HepG2 (cell line): ENCODE measurements around the gene SMC1B. TPM values are rescaled to one million over a fixed set of nuclear protein-coding genes. Genes with fewer than 3 reads are reported as not detected.

Source experiments
- ATF7-NPFF ChIP-seq: sonication (generic); formaldehyde crosslinking; IDR thresholded peaks from 2 replicates; pipeline ENCODE4 v1.8.1; 2023; ENCODE audit warnings: mild to moderate bottlenecking, low read depth, missing genetic modification reagents, moderate library complexity
- EEA1 ChIP-seq: sonication (generic); formaldehyde crosslinking; IDR thresholded peaks from 2 replicates; pipeline ENCODE4 v1.5.1; 2020; ENCODE audit warnings: mild to moderate bottlenecking, missing genetic modification reagents, borderline replicate concordance
- FOXO1 ChIP-seq: sonication (generic); formaldehyde crosslinking; IDR thresholded peaks from 2 replicates; pipeline ENCODE4 v1.4.0; 2020; ENCODE audit warnings: missing genetic modification reagents
- FOXO4 ChIP-seq: sonication (generic); formaldehyde crosslinking; conservative IDR thresholded peaks from 2 replicates; pipeline ENCODE4 v1.8.1; 2023; ENCODE audit warnings: missing genetic modification reagents
- KLF16 ChIP-seq, 2 experiments: sonication (generic) in 1 of 2; formaldehyde crosslinking in 1 of 2; IDR thresholded peaks; 2 replicates each; pipeline versions ENCODE4 v1.6.1 to v1.8.0; 2016 to 2023; ENCODE audit warnings: missing genetic modification reagents in 2 of 2, missing compliant biosample characterization in 1 of 2
- PAX8 ChIP-seq: sonication (generic); formaldehyde crosslinking; IDR thresholded peaks from 2 replicates; pipeline ENCODE4 v1.8.0; 2022; ENCODE audit warnings: mild to moderate bottlenecking, missing genetic modification reagents, borderline replicate concordance
- SRF ChIP-seq: IDR thresholded peaks from 2 replicates; pipeline ENCODE4 v1.6.1; 2011; ENCODE audit warnings: mild to moderate bottlenecking, low read depth, low read length, moderate library complexity
- TFE3 ChIP-seq: IDR thresholded peaks from 2 replicates; pipeline ENCODE4 v1.6.1; 2016
- THYN1 ChIP-seq: sonication (generic); formaldehyde crosslinking; IDR thresholded peaks from 2 replicates; pipeline ENCODE4 v1.8.1; 2023; ENCODE audit warnings: low read depth, mild to moderate bottlenecking, moderate library complexity, missing genetic modification reagents, borderline replicate concordance
- U2AF2 ChIP-seq: fragments of 200-400 bp; formaldehyde crosslinking; IDR thresholded peaks from 2 replicates; pipeline ENCODE4 v1.6.1; 2017; ENCODE audit warnings: low read depth, mild to moderate bottlenecking, low read length
- YEATS4 ChIP-seq: sonication (generic); formaldehyde crosslinking; IDR thresholded peaks from 2 replicates; pipeline ENCODE4 v1.4.0; 2020; ENCODE audit warnings: missing genetic modification reagents, borderline replicate concordance
- ZBTB14 ChIP-seq: sonication (generic); formaldehyde crosslinking; IDR thresholded peaks from 2 replicates; pipeline ENCODE4 v1.4.0; 2020; ENCODE audit warnings: missing genetic modification reagents
- ZBTB38 ChIP-seq: sonication (generic); formaldehyde crosslinking; IDR thresholded peaks from 2 replicates; pipeline ENCODE4 v1.5.1; 2020; ENCODE audit warnings: mild to moderate bottlenecking, missing genetic modification reagents
- ZKSCAN5 ChIP-seq: sonication (generic); formaldehyde crosslinking; IDR thresholded peaks from 2 replicates; pipeline ENCODE4 v1.5.1; 2020; ENCODE audit warnings: mild to moderate bottlenecking, missing genetic modification reagents
- ZNF143 ChIP-seq: sonication (generic); formaldehyde crosslinking; IDR thresholded peaks from 2 replicates; pipeline ENCODE4 v1.4.0; 2020; ENCODE audit warnings: missing genetic modification reagents
- ZNF570 ChIP-seq: sonication (generic); formaldehyde crosslinking; IDR thresholded peaks from 2 replicates; pipeline ENCODE4 v1.4.0; 2020; ENCODE audit warnings: mild to moderate bottlenecking, missing genetic modification reagents, borderline replicate concordance
- ZNF614 ChIP-seq: IDR thresholded peaks from 2 replicates; pipeline ENCODE4 v1.6.1; 2018; ENCODE audit warnings: missing biosample characterization, missing genetic modification reagents, inconsistent platforms, borderline replicate concordance
- polyA plus RNA-seq, 8 experiments: library from polyadenylated mRNA; depleted of rRNA in 3 of 8; stranded (reverse) in 7 of 8; unstranded in 1 of 8; fragments of >200 nt; fragmentation: Illumina TruSeq in 4 of 8; extraction: Trizol in 4 of 8; gene quantifications; 2 replicates each; pipeline versions ENCODE4 v1.2.1 to v1.2.3, GENCODE V29; 2011 to 2016; ENCODE audit warnings: low read depth in 4 of 8, missing spikeins in 1 of 8, mixed read lengths in 1 of 8; ENCODE audit not compliant: insufficient read depth in 1 of 8
- total RNA-seq, 5 experiments: library from RNA; depleted of rRNA; stranded (reverse); fragments of >200 nt; fragmentation: Illumina TruSeq; extraction: Trizol; gene quantifications; 2 replicates each; pipeline ENCODE4 v1.2.3, GENCODE V29; 2016; ENCODE audit warnings: low read depth in 1 of 5
- TF ChIP-seq, protein P1 (sequence below): sonication (generic); formaldehyde crosslinking; IDR thresholded peaks from 2 replicates; pipeline ENCODE4 v1.8.1; 2023; ENCODE audit warnings: mild to moderate bottlenecking, moderate library complexity, missing genetic modification reagents
- TF ChIP-seq, protein P2 (sequence below): IDR thresholded peaks from 2 replicates; pipeline ENCODE4 v1.6.1; 2016; ENCODE audit warnings: missing genetic modification reagents, missing compliant biosample characterization
- TF ChIP-seq, protein P3 (sequence below): sonication (generic); formaldehyde crosslinking; IDR thresholded peaks from 2 replicates; pipeline ENCODE4 v1.4.0; 2020; ENCODE audit warnings: missing genetic modification reagents, borderline replicate concordance

The SMC1B gene
- total and polyA plus RNA-seq, 2 of the 13 experiments (the other 11 are each of a cell fraction or from before 2014, with no cell fraction given), result not detected

DNA sequence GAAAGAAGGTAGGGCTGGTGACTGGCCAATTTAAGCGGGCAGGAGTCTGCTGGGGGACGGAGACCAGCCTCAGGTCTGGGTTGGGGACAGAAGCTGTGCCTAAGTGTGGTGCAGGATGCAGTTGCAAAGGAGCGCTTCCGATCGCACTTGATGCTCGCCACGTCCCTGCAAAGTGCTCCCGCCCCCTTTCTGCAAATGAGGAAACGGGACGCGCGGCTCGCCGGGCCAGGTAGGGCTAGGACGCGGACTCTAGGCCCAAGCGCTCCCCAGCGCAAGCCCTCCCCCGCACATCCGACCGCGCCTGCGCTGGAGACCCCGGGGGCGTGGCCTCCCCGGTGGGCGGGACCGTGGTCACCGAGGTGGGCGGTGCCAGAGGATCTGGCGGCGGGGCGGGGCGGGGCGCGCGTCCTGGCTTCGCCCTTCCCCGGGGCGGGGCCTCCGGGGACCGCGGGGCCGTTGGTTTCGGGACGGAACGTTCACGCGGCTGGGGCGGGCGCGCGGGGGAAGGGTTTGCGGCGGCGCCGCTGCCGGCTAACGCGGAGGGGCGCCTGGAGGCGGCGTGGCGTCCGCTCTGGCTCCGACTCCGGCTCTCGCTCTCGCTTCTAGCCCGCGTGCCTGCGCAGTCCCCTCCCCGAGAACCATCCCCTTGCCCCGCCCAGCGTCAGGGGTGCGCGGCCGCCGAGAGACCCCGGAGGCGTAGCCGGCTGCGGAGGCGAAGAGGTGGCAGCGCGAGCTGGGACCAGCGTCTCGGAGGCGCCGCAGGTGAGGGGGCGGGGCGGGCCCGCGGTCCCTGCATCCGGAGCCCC lies 103.8 kb downstream of the SMC1B start, which contains the start of gene FAM118A (continued):
- TF ChIP-seq THYN1 (CRISPR knock-in tag) (no peak), YEATS4 (CRISPR knock-in tag) (peak; percentile 95), ZNF570 (CRISPR knock-in tag) (no peak), ZNF614 (CRISPR knock-in tag) (0 out of 2 replicates have a peak, but pooled peaks have one; percentile 44), TFE3 (no peak), PAX8 (CRISPR knock-in tag) (no peak), FOXO1 (CRISPR knock-in tag) (no peak), ZBTB38 (peak; percentile 77), U2AF2 (no peak), ZKSCAN5 (CRISPR knock-in tag) (no peak), ATF7-NPFF (peak; percentile 82; the same call in 1 of the 2 replicates), ZBTB14 (CRISPR knock-in tag) (peak; percentile 71), ZNF143 (no peak), KLF16 (CRISPR knock-in tag; IDR thresholded peaks at IDR 0.05) (peak in 1 of 2 experiments; percentile 49; a peak in 1 of 4 replicates), SRF (0 out of 2 replicates have a peak, but pooled peaks have one; percentile 47), EEA1 (CRISPR knock-in tag) (peak; percentile 83; the same call in 1 of the 2 replicates), FOXO4 (CRISPR knock-in tag) (no peak)
- TF ChIP-seq, protein P1, sequence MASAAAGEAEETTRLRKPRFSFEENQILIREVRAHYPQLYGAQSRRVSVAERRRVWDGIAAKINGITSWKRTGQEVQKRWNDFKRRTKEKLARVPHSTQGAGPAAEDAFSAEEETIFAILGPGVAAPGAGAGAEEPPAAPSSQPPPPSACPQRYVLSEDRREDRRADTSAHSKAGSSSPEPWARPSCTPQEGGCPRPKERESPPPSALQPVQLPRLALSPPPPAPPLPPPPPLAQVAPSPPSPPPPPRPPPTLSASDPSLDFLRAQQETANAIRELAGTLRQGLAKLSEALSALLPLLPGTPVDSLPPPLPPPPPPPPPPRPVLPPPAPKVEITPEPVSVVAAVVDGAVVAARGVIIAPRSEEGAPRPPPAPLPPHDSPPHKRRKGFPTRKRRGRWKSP (CRISPR knock-in tag), result peak; percentile 78; the same call in 1 of the 2 replicates
- TF ChIP-seq, protein P2, sequence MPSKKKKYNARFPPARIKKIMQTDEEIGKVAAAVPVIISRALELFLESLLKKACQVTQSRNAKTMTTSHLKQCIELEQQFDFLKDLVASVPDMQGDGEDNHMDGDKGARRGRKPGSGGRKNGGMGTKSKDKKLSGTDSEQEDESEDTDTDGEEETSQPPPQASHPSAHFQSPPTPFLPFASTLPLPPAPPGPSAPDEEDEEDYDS (CRISPR knock-in tag), result peak; percentile 68; the same call in 1 of the 2 replicates
- TF ChIP-seq, protein P3, sequence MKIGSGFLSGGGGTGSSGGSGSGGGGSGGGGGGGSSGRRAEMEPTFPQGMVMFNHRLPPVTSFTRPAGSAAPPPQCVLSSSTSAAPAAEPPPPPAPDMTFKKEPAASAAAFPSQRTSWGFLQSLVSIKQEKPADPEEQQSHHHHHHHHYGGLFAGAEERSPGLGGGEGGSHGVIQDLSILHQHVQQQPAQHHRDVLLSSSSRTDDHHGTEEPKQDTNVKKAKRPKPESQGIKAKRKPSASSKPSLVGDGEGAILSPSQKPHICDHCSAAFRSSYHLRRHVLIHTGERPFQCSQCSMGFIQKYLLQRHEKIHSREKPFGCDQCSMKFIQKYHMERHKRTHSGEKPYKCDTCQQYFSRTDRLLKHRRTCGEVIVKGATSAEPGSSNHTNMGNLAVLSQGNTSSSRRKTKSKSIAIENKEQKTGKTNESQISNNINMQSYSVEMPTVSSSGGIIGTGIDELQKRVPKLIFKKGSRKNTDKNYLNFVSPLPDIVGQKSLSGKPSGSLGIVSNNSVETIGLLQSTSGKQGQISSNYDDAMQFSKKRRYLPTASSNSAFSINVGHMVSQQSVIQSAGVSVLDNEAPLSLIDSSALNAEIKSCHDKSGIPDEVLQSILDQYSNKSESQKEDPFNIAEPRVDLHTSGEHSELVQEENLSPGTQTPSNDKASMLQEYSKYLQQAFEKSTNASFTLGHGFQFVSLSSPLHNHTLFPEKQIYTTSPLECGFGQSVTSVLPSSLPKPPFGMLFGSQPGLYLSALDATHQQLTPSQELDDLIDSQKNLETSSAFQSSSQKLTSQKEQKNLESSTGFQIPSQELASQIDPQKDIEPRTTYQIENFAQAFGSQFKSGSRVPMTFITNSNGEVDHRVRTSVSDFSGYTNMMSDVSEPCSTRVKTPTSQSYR (CRISPR knock-in tag), result peak; percentile 41; the same call in 1 of the 2 replicates
